Measurements from ENCODE around the gene CEPT1. TPM values are rescaled to one million over a fixed set of nuclear protein-coding genes. Genes with fewer than 3 reads are reported as not detected.

The CEPT1 gene
- polyA plus RNA-seq, 1 of the 3 experiments (the other 2 are of a cell fraction), result 11.6 TPM

GRCh38 chr1:111193712-111194480 lies 53.9 kb downstream of the CEPT1 start:
- POLR2A ChIA-PET, result no interaction called here
- CTCF ChIA-PET, result interaction anchor here (0.9 kb wide), 1 partner anchor 51 kb away, joined by 3 read pairs; no protein-coding TSS in a partner anchor
- no peak for DNase-seq
- peaks cover 11% of the 10 kb centered on the region for H3F3A ChIP-seq (replicated peaks; ENCODE audit: insufficient read depth)
- 87% methylated on average over 3 of the region's 3 CpGs for WGBS (ENCODE audit: low lambda C conversion rate)
- H3K9me3 ChIP-seq, result no peaks in the 10 kb centered on the region
- no peak overlapping the region; the same call in 1 of the 2 replicates for H3K4me2 ChIP-seq
- H4K20me1 ChIP-seq (ENCODE audit: insufficient read depth), result no peaks in the 10 kb centered on the region
- TF ChIP-seq GATA2 (CRISPR knock-in tag; IDR thresholded peaks at IDR 0.05) (no peak), MAX (IDR thresholded peaks at IDR 0.05; ENCODE audit: low read depth) (no peak), POLR2AphosphoS5 (IDR thresholded peaks at IDR 0.05; ENCODE audit: low read depth, low read length) (no peak), RXRA (IDR thresholded peaks at IDR 0.05; ENCODE audit: borderline replicate concordance, low read depth) (no peak), FOXM1 (IDR thresholded peaks at IDR 0.05; ENCODE audit: low read depth) (no peak), FOXJ3 (CRISPR knock-in tag; IDR thresholded peaks at IDR 0.05) (no peak), ZBTB33 (IDR thresholded peaks at IDR 0.05; ENCODE audit: borderline replicate concordance, low read depth) (no peak), SIN3A (IDR thresholded peaks at IDR 0.05; ENCODE audit: borderline replicate concordance, low read depth, low read length) (no peak), RFX5 (IDR thresholded peaks at IDR 0.05; ENCODE audit: low read length) (no peak), SMC3 (IDR thresholded peaks at IDR 0.05; ENCODE audit: low read depth, low read length) (no peak), MEF2A (IDR thresholded peaks at IDR 0.05; ENCODE audit: borderline replicate concordance, low read depth) (no peak), GABPA (IDR thresholded peaks at IDR 0.05; ENCODE audit: low read depth) (no peak), PBX3 (IDR thresholded peaks at IDR 0.05) (no peak), USF2 (IDR thresholded peaks at IDR 0.05; ENCODE audit: borderline replicate concordance, low read depth, low read length) (no peak)
- H3K4me3 ChIP-seq (ENCODE audit: low read depth in 2 of 2, low read length in 1 of 2), result no peak overlapping the region
- no peak overlapping the region for H3K9ac ChIP-seq
- H3K79me2 ChIP-seq (ENCODE audit: insufficient read depth), result no peaks in the 10 kb centered on the region
- no peak overlapping the region for H3K27ac ChIP-seq (ENCODE audit: low read depth in 2 of 2, low read length in 1 of 2)
- H3K36me3 ChIP-seq (replicated peaks in 1 of 2; ENCODE audit: control insufficient read depth in 1 of 2, insufficient read depth in 2 of 2, low read length in 1 of 2), result peaks cover 0 to 1% of the 10 kb centered on the region in 2 experiments
- no peaks in the 10 kb centered on the region for H3K9me2 ChIP-seq
- H3K27me3 ChIP-seq (ENCODE audit: insufficient read depth), result no peaks in the 10 kb centered on the region
- H3K4me1 ChIP-seq (ENCODE audit: control insufficient read depth in 1 of 2, insufficient read depth in 2 of 2, low read depth in 1 of 2, low read length in 1 of 2), result peaks cover 0 to 14% of the 10 kb centered on the region in 2 experiments; a peak in 2 of 4 replicates
- no peak overlapping the region for H2AFZ ChIP-seq (ENCODE audit: low read depth)
